Ectodermal cell (in vitro differentiated cells): Measurements from ENCODE around the gene GDF15.
A peak's percentile ranks its signal among the peaks of the same experiment; 100 is the strongest.
"Not testable (repeated sequence)": the region's sequence is repeated elsewhere in the genome, so short reads cannot be mapped to it uniquely, and the experiment has no call there.

ENCODE experiments used
- H3K27ac ChIP-seq: 2 replicates; pipeline ENCODE4 v1.7.0; 2013; ENCODE audit warnings: mild to moderate bottlenecking, low read depth, low read length; ENCODE audit not compliant: insufficient read depth, poor library complexity, severe bottlenecking
- H3K27me3 ChIP-seq: 2 replicates; pipeline ENCODE4 v1.7.0; 2013; ENCODE audit warnings: mild to moderate bottlenecking, low read length; ENCODE audit not compliant: insufficient read depth, control insufficient read depth, poor library complexity, severe bottlenecking
- H3K36me3 ChIP-seq: one replicate; pipeline ENCODE4 v1.7.0; 2013; ENCODE audit warnings: low read length; ENCODE audit not compliant: control insufficient read depth, insufficient read depth
- H3K4me1 ChIP-seq: one replicate; pipeline ENCODE4 v1.7.0; 2013; ENCODE audit warnings: low read length; ENCODE audit not compliant: control insufficient read depth, insufficient read depth
- H3K4me3 ChIP-seq: 2 replicates; pipeline ENCODE4 v1.7.0; 2013; ENCODE audit warnings: low read depth, low read length, control low read depth; ENCODE audit not compliant: insufficient read depth
- H3K9me3 ChIP-seq: 2 replicates; pipeline ENCODE4 v1.7.0; 2013; ENCODE audit warnings: mild to moderate bottlenecking, low read length, moderate library complexity; ENCODE audit not compliant: control insufficient read depth
- WGBS, 2 experiments: methylation state at CpG; one replicate each; pipeline ENCODE4 v1.1.7; 2013; ENCODE audit warnings: missing lambda C conversion rate in 2 of 2; 5-methylcytosine and 5-hydroxymethylcytosine counted together

GDF15 gene

DNA sequence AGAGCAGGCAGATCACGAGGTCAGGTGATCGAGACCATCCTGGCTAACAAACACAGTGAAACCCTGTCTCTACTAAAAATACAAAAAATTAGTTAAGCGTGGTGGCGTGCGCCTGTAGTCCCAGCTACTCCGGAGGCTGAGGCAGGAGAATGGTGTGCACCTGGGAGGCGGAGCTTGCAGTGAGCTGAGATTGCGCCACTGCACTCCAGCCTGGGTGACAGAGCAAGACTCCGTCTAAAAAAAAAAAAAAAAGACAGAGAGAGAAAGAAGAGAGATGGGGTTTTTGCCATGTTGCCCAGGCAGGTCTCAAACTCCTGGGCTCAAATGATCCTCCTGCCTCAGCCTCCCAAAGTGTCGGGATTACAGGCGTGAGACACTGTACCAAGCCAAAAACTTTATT lies 19.8 kb downstream of the GDF15 start:
- WGBS, 2 experiments: 91% methylated on average over 11 of the region's 11 CpGs
- H3K36me3 ChIP-seq, H3K27ac ChIP-seq, H3K27me3 ChIP-seq, H3K4me1 ChIP-seq, H3K4me3 ChIP-seq, H3K9me3 ChIP-seq: not testable (repeated sequence)

DNA sequence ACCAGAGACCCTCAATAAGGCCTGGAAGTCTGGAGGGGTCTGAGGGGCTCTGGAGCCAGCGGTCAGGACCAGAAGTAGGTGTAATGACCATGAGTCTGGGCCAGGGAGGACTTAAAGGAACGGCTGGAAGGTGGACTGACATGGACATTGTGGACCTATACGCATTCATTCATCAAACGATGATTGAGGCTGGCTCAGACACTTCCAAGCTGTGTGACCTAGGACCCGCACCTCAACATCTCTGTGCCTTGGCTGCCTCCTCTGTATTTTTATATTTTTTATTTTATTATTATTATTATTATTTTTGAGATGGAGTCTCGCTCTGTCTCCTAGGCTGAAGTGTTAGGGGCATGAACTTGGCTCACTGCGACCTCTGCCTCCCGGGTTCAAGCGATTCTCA lies 20.8 kb downstream of the GDF15 start:
- WGBS, 2 experiments: 94 to 95% methylated on average over 8 to 9 of the region's 9 CpGs
- no peak overlapping the region for H3K27ac ChIP-seq
- no peaks in the 10 kb centered on the region for H3K4me1 ChIP-seq
- H3K4me3 ChIP-seq: no peak overlapping the region
- no peaks in the 10 kb centered on the region for H3K9me3 ChIP-seq
- no peaks in the 10 kb centered on the region for H3K27me3 ChIP-seq
- no peaks in the 10 kb centered on the region for H3K36me3 ChIP-seq

DNA sequence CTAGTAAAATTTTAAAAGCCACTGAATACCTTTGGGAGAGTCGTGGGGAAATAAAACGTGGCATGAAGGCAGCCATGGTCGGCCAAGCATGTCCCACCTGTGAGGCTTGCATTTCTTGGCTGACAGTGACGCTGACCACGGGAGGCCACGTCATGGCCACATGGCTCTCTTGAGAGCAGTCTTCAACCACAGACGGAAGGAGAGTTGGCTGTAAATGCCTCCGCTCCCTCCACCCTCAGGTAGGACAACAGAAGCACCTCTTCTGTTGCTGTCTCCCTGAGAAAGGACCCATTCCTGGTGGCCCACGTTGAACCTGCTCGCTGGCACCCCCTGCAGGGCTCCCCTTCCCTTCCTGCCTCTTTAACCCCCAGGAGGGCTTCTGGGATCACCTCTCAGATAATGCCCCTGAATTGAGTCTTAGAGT lies 22.1 kb downstream of the GDF15 start:
- Histone ChIP-seq H3K27ac (no peak overlapping the region), H3K9me3 (no peaks in the 10 kb centered on the region), H3K4me1 (no peaks in the 10 kb centered on the region), H3K36me3 (no peaks in the 10 kb centered on the region), H3K27me3 (no peaks in the 10 kb centered on the region), H3K4me3 (no peak overlapping the region)
- 72 to 76% methylated on average over 10 of the region's 10 CpGs for WGBS, 2 experiments

DNA sequence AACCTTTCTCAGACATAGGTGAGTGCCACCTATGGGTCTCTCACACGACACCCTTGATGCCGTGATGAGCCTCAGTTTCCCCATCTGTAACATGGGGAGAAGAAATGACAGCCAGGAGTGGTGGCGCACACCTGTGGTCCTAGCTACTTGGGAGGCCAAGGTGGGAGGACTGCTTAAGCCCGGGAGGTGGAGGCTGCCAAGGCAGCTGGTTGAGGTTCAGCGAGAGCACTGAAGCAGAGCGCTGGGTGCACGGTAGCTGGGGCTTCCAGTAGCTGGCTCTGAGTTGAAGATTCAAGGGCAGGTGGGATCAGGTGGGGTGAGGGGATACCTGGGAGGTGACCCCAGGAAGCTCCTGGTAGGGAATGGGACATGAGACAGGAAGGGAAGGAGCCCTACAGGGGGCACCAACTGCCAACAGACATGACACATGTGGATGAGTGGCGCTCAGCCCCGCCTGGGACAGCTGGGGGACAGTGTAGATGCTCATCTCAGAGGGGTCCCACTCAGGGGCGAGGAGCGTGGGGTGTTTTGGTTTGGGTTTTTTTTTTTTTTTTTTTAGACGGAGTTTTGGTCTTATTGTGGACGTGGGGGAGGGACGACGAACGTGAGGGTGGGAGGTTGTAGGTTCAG lies 26.8 kb downstream of the GDF15 start:
- Histone ChIP-seq H3K27ac (no peak overlapping the region), H3K36me3 (no peaks in the 10 kb centered on the region), H3K9me3 (no peaks in the 10 kb centered on the region), H3K4me3 (no peak overlapping the region), H3K4me1 (peaks cover 16% of the 10 kb centered on the region), H3K27me3 (peaks cover 4% of the 10 kb centered on the region)
- WGBS, 2 experiments: 90 to 91% methylated on average over 15 to 16 of the region's 16 CpGs

DNA sequence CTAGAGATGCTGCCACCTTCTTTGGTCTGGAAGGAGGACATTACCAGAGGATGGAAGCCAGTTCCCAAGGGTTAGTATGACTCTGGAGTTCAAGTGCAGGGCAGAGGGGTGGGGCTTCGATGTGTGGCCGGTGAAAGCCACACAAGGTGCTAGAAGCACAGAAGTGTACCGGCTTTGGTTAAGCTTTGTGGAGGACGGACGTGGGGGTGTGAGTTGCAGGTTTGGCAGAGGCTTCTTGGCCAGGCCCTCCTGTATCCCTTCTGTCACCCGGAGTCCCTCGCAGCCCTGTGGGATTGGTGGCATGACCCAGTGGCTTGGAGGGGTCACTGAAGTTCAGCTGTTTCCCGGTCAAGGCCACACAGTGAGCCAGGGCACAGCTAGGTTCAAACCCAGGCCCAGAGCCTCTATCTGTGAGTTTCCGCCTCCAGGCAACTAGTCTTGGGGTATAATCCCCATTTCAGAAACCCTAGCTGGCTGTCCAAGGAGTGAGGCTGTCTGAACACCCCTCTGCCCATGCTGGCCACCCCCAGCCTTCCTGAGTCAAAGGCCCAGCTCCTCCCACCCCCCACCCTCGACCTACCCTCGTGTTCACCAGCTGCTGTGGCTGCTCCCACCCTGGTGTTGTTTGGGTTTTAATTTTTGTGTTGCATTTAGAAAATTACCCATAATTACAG lies 28.7 kb downstream of the GDF15 start:
- Histone ChIP-seq H3K27me3 (peaks cover 18% of the 10 kb centered on the region), H3K27ac (no peak overlapping the region), H3K9me3 (no peaks in the 10 kb centered on the region), H3K4me3 (no peak overlapping the region), H3K4me1 (peaks cover 26% of the 10 kb centered on the region), H3K36me3 (no peaks in the 10 kb centered on the region)
- 73 to 76% methylated on average over 9 to 11 of the region's 11 CpGs for WGBS, 2 experiments

DNA sequence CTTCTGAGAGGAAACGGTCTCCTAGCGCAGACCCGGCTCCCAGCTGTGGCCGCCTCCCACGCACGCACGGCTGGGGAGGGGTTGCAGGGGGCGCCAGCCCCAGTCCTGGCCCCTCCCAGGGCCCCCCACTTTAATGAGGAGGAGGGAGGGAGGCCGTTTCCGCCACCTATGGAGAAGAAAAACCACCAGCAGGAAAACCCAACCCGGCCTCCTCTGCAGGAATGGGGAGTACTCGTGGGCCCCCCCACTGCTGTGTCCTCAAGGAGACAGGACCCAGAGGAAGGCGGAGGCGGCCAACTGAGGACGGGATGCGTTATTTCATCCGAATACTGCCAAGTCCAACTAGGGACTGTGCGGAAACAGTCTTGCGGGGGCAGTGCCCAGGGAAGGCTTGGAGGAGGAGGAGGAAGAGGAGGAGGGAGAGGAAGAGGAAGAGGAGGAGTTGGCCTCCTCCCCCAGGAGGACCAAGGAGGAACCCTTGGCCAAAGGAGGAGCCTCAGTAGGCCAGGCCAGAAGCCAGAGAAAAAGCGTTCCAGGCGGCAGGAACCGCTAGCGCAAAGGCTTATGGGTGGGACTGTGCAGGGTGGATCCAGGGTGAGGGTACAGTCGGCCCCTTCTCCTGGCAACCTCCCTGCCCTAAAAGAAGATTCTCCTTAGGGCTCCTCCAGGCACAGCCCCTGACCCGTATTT lies 29.4 kb downstream of the GDF15 start:
- Histone ChIP-seq H3K27ac (no peak overlapping the region), H3K9me3 (no peaks in the 10 kb centered on the region), H3K27me3 (peaks cover 24% of the 10 kb centered on the region), H3K4me3 (no peak overlapping the region), H3K4me1 (peaks cover 26% of the 10 kb centered on the region), H3K36me3 (no peaks in the 10 kb centered on the region)
- 80% methylated on average over 25 of the region's 25 CpGs for WGBS, 2 experiments

DNA sequence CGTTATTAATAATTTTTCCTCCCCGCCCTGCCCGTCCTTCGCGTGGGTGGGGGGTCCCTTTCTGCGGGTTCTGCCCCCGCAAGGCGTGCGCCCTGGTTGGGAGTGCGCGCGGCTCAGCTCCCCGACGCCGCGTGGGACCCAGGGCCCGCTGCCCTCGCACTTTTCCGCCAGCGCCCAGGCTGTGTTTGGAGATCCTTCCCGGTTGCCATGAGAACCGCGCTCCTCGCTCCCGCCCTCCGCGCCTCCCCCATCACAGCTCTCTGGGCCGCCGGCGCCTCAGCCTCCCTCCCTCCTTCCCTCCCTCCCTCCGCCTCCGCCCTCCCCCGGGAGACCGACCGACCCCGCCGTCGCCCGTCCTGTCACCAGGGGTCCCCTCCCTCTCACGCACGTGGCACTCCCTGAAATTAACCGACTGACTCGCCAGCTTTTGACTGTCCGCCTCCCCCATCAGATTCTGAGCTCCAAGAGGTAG lies 30.9 kb downstream of the GDF15 start:
- WGBS, 2 experiments: 0% methylated on average over 44 of the region's 44 CpGs
- no peaks in the 10 kb centered on the region for H3K36me3 ChIP-seq
- H3K9me3 ChIP-seq: no peaks in the 10 kb centered on the region
- peaks cover 26% of the 10 kb centered on the region for H3K27me3 ChIP-seq
- H3K27ac ChIP-seq: peak overlapping the region; percentile 96
- peak overlapping the region; percentile 34 for H3K4me3 ChIP-seq
- peaks cover 26% of the 10 kb centered on the region for H3K4me1 ChIP-seq

DNA sequence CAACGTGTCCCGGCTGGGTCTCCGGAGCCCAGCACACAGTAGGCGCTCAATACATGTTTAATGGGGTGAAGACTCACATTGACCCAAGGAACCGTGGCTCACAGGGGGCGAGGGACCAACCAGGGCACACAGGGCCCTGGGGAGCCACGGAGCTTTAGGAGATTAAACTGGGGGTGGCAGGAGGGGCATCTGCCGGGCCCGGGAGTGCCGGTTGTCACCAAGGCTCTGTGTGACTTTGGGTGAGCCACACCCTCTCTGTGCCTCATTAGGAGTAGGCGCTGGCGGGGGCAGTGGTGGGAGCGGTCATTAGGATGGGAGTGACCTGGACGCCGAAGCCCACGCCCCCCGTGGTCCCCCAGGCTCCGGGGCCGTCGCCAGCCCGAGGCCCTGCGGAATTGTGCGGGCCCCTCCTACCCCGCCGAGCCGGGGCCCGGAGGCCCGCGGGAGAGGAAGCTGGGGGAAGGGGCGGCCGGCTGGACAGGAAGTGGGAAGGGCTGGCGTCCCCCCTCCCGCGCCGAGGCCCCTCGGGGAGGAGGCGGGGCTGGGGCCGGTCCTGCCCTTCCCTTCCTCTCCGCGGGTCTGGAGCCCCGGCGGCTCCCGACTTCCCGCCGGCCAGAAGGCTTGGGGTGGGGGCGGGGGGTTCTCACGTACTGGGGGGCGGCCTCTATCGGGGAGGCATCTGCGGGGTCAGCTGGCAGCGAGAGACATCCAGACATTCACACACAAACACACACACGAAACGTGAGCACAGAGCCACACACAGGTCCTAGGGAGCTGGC lies 31.5 kb downstream of the GDF15 start:
- Histone ChIP-seq H3K4me3 (peak overlapping the region; percentile 34), H3K36me3 (no peaks in the 10 kb centered on the region), H3K4me1 (peaks cover 26% of the 10 kb centered on the region), H3K27ac (peak overlapping the region; percentile 87), H3K9me3 (no peaks in the 10 kb centered on the region), H3K27me3 (peaks cover 26% of the 10 kb centered on the region)
- 1% methylated on average over 53 of the region's 53 CpGs for WGBS, 2 experiments

DNA sequence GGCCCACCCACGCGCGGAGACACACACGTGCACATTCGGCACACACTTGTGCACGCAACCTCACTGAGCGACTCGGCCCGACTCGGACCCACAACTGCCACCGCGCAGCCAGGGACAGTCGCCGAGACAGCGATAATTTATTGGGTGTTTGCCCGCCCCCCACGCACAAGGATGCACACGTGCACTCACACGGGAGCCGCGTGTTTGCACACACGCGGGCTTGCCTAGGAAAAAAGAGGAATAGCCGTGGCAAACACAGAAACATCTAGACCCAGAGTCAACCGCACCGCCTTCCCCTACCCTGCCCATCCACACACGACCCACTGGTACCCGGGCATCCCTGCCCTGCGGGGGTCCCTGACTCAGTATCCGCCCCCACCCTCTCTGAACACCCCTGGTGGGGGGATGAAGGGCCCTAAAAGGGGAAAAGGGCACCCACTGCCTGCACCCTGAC lies 32.1 kb downstream of the GDF15 start:
- Histone ChIP-seq H3K27ac (no peak overlapping the region), H3K9me3 (no peaks in the 10 kb centered on the region), H3K36me3 (no peaks in the 10 kb centered on the region), H3K27me3 (peaks cover 26% of the 10 kb centered on the region), H3K4me1 (peaks cover 26% of the 10 kb centered on the region), H3K4me3 (peak overlapping the region; percentile 34)
- 19 to 23% methylated on average over 30 of the region's 30 CpGs for whole genome bisulfite sequencing, 2 experiments
